Stimulated activated naive CD8-positive, alpha-beta T cell treated with anti-CD3 and anti-CD28 coated beads, Interleukin-15, Interleukin-2, amounts not matched to agents 100 U/mL and 50 U/mL, for 24 hours (primary cell): Measurements from ENCODE around the gene SLU7.
A peak's percentile ranks its signal among the peaks of the same experiment; 100 is the strongest.

Experiments
- ATAC-seq: fragments of 150-1000 bp; cut with Tn5 transposase; one replicate; pipeline ENCODE4 v1.10.0; 2021
- DNase-seq: peaks from one replicate; pipeline ENCODE4 v3.0.0; 2021

SLU7 gene

DNA sequence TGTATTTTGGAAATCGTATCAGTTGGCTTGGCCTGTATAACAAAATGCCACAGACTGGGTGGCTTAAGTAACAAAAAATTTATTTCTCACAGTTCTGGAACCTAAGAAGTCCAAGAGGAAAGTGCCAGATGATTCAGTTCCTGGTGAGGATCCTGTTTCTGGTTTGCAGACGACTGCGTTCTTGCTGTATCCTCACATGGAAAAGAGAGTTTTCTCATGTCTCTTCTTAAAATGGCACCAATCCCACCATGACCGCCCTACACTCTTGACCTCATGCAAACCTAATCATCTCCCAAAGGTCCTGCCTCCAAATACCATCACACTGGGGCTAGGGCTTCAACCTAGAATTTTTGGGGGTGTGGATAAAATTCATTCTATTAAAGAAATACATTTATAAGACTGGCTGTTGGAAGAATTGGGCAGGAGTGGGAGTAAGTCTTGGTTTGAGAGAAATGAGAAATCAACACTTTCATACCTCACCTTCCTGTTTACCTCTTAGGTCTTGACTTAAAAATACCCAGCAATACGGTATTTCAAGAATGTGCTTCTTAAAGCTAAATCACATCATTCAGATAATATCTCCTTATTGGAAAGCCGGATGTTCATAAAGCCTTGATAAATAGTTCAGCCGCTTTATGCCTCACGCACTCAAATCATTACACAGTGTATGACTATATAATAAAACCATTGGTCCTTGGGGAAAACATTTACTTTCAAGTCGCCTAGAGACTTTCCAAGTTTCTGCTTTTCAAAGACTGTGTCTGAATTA lies 31.5 kb upstream of the SLU7 start:
- no peak for ATAC-seq
- DNase-seq = no peak

DNA sequence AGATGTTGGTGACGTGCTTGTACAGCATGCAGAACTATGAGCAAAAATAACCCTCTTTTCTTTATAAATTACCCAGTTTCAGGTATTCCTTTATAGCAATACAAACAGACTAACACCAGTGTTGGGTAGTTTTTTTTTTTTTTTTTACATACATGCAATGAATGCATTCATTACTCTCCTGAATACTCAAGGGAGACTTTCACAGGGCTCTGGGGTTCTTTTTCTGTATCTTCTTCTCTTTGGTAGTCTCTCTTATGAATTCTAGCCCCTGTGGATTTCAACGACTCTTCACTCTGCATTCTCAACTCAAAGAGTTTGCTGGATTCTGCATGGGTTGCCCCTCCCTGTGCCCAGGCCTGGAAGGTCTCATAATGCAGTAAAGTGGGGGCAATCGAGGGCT lies 30.6 kb upstream of the SLU7 start:
- no peak for ATAC-seq
- no peak for DNase-seq

DNA sequence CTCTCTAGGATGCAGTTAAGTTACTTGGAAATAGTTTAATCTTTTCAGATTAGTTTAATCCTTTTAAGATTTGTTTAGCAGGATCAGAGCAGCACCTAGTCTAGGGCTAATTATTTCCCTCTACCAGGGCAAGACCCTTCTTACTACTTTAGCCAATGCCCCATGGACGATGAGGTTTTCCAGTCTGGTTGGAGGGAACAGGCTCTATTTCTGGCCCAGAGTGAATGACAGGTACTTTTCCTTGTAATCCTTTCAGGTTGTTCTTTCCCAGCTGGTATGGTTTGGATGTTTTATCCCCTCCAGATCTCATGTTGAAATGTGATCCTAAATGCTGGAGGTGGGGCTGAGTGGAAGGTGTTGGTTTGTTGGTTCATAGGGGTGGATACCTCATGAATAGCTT lies 30.0 kb upstream of the SLU7 start:
- no peak for DNase-seq
- no peak for ATAC-seq

DNA sequence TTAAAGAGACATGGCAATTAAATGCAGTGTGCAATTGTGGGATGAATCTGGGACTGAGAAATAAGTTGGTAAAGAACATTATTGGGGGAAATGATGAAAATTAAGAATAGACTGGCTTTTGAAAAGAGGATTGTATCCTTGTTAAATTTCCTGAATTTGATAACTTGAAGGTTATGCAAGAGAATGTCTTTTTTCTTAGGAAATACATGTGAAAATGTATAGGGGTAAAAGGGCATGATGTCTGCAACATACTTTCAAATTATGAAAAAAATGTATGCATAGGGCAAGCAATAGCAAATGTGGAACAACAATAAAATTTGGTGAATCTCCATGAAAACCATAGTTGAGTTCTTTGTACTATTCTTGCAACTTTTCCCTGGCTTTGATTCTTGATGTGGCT lies 26.9 kb upstream of the SLU7 start:
- DNase-seq (no peak), ATAC-seq (no peak)

DNA sequence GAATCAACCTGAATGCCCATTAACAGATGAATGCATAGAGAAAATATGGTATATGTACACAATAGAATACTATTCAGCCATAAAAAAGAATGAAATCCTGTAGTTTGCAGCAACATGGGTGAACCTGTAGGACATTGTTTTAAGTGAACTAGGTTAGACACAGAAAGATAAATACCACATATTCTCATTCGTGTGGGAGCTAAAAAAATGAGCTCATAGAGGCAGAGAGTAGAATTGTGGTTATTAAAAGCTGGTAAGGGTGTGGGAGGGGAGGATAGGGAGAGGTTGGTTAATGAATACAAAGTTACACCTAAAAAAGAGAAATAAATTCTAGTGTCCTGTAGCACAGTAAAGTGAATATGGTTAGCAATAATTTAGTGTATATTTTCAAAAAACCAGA lies 26.3 kb upstream of the SLU7 start:
- DNase-seq (no peak), ATAC-seq (no peak)

DNA sequence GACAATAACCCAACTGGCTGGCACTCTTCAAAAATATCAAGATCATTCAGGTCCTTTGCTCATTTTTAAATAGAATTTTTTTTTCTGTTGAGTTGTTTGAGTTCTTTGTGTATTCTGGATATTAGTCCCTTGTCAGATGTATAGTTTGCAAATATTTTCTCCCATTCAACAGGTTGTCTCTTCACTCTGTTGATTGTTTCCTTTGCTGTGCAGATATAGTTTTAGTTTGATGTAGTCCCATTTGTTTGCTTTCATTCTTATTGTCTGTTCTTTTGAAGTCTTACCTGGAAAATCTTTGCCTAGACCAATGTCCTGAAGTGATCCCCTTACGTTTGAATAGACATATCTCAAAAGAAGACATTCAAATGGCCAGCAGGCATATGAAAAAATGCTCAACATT lies 25.5 kb upstream of the SLU7 start:
- ATAC-seq (no peak), DNase-seq (no peak)

DNA sequence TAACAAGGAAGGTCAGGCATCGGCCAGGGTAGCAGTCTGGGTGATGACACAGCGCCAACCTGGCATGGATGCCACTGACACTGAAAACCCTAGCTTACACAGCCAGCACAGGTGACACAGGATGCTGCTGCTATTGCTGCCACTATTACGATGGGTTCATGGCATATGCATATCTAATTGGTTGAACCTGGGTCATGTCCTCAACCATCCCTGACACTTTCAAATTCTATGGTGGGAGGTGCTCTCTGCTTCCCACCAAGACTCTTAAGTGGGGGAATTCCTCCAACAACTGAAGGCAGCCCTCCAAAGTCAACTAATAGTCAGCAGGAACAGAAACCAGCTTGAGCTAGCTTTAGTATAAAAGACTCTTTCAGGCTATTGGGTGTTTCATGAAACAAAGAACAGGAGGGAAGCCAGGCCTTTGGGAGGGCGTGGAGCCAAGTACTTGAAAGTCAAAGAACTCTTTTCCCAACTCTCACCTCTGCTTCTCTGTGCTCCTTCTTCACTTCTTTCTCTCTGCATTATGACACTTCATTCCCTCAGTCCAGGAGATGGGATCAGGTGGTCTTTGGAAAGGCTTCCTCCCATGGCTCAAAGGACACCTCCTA lies 24.0 kb upstream of the SLU7 start:
- ATAC-seq = no peak

DNA sequence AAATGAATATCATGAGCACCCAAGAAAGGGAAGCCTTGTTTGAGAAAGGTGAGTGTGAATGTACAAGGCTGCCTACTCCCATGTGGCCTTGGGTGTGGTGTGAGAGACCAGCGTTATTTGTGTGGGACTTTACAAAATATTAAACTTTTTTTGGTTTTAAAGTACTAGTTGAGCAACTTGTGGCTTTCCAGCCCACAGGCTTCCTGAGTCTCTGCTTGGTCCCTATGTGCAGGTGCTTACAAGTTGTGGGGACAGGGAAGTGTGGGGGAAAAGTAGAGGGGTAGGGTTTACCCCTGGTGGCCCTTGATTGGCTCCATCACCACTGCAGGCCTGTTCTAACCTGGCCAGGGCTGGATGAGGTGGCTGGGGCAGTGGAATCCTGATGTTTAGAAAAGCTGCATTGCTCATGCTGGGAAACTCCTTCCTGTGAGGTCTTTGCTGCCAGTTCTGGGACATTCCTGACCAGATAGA lies 22.5 kb upstream of the SLU7 start:
- no peak for ATAC-seq
- no peak for DNase-seq

More for the DNA sequence above, 24.0 kb upstream of the SLU7 start:
- no peak for DNase-seq

DNA sequence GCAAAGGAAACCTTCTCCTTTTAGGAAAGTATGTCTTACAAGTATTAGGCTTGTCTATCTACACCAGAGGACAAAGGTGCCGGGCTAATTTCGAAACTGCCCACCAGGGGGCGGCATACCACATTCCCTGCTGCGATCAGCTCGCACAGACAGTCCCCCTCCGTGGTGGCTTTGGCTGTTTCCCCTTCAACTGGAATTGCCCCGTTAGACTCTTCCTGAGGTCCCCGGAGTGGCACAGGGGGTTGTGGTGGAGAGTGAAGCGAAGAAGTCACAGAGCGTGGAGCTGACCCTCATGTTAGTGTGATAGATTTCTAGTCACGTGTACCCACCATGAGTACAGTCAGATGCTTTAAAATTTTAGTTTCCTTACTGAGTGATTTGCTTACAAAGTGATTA lies 20.3 kb upstream of the SLU7 start:
- peak; percentile 93 for DNase-seq
- peak; percentile 79 for ATAC-seq

DNA sequence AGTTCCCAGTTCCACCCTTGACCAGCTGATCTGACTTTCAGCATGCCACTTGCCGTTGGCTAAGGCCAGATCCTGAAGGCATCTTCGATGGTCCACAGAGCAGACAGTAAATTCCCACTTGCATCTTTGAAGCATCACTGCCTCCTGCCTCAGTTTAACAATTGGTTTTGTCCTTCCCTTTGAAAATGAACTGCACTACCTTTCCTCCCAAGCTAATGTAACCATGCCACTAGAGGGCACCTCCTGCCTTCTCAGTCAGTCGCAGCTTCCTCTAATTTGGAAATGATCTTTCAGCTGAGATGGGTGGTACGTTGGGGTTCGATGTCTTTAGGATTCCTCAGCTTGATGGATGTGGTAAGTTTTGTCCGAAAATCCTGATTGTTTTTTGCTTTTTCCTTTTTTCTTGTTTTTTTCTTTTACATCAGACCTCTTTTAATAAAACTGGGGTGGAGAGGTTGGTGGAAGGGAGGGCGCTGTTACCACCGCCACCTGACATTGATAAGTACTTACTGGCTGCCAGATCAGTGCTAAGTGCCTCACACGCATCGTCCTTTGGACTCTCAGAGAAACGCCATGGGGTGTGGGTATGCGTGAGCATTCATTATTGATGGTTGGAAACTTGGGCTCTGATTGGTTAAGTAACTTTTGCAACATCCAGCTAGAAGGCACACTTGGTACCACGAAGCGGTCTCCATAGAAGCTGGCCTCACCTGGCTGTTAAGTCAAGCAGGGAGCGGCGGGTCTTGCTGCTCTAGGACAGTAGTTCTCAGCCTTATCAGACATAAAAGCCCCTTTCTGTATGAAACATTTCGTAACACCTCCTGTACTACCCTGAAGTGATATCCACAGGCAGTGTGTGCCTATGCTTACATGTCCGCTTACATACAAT lies 19.7 kb upstream of the SLU7 start:
- ATAC-seq (peak; percentile 64), DNase-seq (peak; percentile 66)

DNA sequence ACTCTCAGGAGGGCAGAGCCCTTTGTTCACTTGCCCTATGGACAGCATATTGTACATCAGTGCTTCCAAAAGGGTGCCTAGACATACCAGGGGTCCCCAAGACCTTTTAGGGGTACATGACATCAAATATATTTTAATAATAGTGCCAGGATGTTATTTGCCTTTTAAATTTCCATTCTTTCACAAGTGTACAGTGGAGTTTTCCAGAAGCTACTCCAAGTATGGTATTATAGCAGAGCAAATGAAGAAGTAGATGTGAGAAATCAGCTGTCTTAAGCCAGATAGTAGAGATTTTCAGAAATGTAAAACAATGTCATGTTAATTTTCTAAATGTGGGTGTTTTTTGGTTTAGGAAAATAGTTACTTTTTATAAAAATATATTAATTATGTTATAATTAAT lies 18.4 kb upstream of the SLU7 start:
- DNase-seq (no peak), ATAC-seq (no peak)

DNA sequence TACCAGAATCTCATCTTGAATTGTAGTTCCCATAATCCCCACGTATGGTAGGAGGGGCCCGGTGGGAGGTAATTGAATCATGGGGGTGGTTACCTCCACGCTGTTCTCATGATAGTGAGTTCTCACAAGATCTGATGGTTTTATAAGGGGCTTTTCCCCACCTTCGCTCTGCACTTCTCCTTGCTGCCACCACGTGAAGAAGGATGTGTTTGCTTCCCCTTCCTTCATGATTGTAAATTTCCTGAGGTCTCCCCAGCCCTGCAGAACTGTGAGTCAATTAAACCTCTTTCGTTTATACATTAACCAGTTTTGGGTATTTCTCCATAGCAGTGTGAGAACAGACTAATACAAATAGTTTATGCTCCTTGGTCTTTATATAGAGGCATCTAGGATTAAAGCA lies 17.8 kb upstream of the SLU7 start:
- ATAC-seq (peak; percentile 25), DNase-seq (peak; percentile 39)

DNA sequence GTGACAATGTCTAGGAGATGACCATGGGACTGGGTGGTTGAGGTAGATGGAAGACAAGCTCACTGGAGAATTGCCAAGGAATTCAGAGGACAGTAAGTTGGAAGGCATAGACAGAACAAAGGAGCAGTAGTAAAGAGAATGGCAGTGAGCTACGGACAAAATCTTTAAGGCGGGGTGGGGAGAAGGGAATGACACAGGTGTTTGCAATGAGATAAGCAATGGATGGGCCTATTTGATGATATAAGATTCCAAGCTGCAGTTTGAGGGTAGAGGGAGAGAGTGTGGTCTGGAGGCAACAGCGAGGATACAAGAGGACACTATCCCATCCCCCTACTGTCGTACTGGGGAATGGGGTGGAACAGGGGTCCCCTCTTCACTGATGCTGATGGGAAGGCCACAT lies 17.1 kb upstream of the SLU7 start:
- no peak for DNase-seq
- no peak for ATAC-seq

DNA sequence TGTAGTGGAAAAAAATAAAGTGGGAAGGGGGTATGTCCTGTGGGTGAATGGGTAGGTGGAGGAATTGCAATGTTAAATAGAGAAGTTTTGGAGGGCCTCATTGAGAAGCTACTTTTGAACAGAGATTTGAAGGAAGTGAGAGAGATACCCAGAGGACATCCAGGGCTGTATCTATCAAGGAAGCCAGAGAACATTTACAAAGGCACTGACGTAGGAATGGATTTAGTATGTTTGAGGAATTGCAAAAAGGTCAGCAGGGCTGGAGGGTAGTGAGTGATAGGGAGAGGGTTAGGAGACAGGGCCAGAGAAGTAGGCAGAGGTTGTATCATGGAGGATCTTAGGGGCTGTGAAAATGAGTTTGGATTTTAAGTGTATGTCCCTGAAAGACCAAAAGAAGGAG lies 16.7 kb upstream of the SLU7 start:
- DNase-seq (no peak), ATAC-seq (no peak)

DNA sequence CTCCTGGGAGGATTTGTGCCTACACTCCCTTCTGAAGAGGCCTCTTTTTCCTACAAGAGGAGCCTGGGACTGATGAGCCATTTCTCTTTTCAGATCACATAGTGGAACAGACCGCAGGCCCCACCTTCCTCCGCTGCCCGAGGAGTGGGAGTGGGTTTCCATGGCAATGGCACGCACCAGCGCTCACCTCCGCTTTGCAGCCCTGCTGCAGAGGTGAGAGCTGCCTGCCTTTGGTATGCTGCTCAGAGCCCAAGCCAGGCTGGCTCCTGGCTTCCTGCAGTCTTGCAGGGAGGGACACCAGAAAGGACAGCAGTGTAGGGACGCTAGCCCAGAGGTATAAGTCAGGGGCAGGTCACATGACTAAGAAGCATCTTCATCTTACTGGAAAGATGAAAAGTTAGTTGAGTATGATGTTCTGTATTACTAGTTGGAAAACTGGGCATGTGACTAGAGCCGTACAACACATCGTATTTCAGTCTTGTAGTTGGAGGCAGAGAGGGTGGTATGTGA lies 15.2 kb upstream of the SLU7 start:
- DNase-seq = peak; percentile 43
- peak; percentile 10 for ATAC-seq

DNA sequence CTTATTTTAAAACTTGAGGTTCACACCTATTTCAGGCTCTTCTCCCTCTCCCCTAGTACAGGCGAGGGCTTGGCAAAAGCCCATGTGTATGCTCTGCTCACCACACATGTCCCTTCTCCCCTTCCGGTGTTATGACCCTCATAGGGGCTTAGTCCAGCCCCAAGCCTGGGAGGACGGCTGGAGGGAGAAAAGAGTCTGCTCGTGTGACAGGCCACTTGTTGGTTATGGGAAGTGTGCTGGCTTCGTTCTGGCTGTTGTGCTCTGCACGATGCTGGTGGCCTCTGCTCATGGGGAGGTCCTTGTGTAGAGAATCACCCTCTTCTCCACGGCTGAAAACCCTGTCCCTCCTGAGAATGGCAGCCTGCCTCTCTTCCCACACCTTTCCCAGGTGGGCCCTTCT lies 13.9 kb upstream of the SLU7 start:
- no peak for DNase-seq
- ATAC-seq = no peak

DNA sequence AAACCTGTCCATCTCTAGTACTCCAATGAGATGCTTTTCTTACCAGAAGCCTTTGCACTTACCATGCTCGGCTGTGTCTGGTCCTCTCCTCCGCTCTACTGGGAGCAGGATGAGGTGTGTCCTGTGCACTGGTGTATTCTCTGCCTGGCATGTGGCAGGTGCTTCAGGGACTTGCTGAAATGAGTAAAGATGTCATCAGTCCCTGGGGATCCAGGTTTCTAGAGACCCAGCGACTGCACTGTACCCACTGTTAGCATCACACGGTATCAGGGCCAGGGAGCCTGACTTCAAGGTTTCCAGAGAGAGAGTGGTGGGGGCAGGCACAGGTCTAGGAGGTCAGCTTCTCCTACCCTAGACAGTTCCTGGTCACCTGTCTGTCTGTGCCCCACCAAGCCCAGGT lies 13.3 kb upstream of the SLU7 start:
- ATAC-seq (no peak), DNase-seq (no peak)

DNA sequence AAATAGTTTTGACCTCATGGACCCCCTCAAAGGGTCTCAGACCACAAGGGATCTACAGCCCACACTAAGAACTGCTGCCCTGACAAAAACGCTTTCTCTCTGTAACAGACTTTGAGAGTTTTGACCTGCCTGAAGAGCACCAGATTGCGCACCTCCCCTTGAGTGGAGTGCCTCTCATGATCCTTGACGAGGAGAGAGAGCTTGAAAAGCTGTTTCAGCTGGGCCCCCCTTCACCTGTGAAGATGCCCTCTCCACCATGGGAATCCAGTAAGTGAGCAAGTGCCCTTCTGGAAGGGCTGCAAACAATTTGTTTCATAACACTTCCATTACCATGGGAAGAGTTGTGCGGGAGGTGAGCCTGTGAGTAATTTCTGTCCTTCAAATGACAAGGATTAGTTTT lies 8.7 kb upstream of the SLU7 start:
- ATAC-seq (no peak), DNase-seq (no peak)

DNA sequence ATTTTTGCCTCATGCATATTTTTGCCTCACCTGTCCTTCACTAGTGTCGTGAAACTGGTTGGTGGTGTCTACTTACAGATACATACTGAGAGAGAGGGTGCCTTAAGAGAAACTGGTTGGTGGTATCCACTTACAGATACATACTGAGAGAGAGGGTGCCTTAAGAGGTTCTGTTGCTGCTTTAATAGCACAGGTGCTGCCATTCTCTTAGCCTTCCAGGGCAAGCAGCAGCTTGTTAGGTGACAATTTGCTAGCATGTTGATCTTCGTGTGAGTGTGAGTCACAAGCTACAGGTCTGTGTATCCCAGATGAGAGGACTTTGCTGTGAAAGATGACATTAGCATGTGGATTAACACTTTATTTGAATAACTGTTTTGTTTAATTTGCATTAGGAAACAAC lies 4.2 kb upstream of the SLU7 start:
- ATAC-seq = no peak

DNA sequence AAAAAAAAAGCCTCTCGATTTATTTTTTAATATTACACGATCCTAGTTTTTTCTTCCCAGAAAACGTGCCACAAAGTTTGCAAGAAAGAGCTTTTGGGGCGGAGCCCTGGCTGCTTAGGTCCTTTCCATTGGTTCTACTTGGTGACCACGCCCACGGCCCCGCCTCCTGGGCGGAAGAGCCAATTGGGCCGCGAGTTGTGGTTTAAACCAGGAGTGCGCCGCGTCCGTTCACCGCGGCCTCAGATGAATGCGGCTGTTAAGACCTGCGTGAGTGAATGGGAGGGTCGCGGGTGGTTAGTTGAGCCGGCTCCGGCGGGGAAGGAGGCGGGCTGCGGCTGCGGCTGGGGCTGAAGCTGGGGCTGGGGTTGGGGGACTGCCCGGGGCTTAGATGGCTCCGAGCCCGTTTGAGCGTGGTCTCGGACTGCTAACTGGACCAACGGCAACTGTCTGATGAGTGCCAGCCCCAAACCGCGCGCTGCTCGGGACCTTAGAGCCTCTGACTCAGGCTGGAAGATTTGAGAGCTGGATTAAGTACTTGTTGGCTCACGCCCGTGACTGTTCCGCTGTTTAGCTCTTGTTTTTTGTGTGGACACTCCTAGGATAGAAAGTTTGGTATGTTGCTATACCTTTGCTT lies 2.9 kb upstream of the SLU7 start, which contains the start of gene PTTG1:
Gene PTTG1 (plus strand): TSS at position 231 of the 634 bp plus-strand sequence. CDS start 458 bp downstream, outside the sequence.
- DNase-seq = peak; percentile 94
- ATAC-seq = peak; percentile 81

More for the DNA sequence above, 4.2 kb upstream of the SLU7 start:
- DNase-seq = no peak

DNA sequence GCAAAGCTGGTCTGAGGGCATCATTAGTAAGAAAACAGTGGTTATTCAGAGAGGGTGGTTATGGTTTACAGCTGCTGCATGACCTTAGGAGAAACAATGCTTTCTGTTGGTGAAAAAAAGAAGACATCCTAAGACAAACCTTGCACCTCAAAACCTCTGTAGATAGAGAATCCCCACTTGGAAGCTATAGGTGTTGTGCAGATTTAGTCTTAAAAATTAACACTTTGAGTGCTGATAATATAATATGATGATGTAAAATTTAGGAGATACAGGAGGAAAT lies 1.4 kb upstream of the SLU7 start:
- no peak for ATAC-seq
- no peak for DNase-seq
